Measurements from ENCODE around the gene PNN.
"Not testable (repeated sequence)": the region's sequence is repeated elsewhere in the genome, so short reads cannot be mapped to it uniquely, and the experiment has no call there.

Gene PNN

GRCh38 chr14:39140170-39140569 is 34.9 kb upstream of the PNN start:
- no peaks in the 10 kb centered on the region for H3K4me1 ChIP-seq (ENCODE audit: insufficient read depth, low read length, poor library complexity, severe bottlenecking)
- no peaks in the 10 kb centered on the region for H3K9me2 ChIP-seq (replicated peaks; ENCODE audit: low read depth, low read length)
- no peak overlapping the region for H3K4me2 ChIP-seq (ENCODE audit: low read depth, low read length, poor library complexity, severe bottlenecking)
- TF ChIP-seq EZH2phosphoT487 (IDR thresholded peaks at IDR 0.05; ENCODE audit: borderline replicate concordance) (no peak), CTCF (conservative IDR thresholded peaks at IDR 0.05; ENCODE audit: low read length) (no peak)
- no peaks in the 10 kb centered on the region for H3F3A ChIP-seq (ENCODE audit: low read depth)
- peaks cover 25% of the 10 kb centered on the region; the same call in 1 of the 2 replicates for H3K36me3 ChIP-seq (ENCODE audit: insufficient read depth, low read length)
- H3K4me3 ChIP-seq (ENCODE audit: low read length, poor library complexity, severe bottlenecking), result no peak overlapping the region
- no peak overlapping the region for H2AFZ ChIP-seq (ENCODE audit: low read length)
- H3K9ac ChIP-seq (ENCODE audit: low read depth, low read length, poor library complexity, severe bottlenecking), result no peak overlapping the region
- H3K9me3 ChIP-seq (ENCODE audit: insufficient read depth, low read depth, low read length), result peaks cover 3% of the 10 kb centered on the region; the same call in 1 of the 2 replicates
- H4K20me1 ChIP-seq (ENCODE audit: insufficient read depth, low read length, poor library complexity, severe bottlenecking), result no peaks in the 10 kb centered on the region
- no peaks in the 10 kb centered on the region for H3K79me2 ChIP-seq (ENCODE audit: insufficient read depth, low read length)
- no peaks in the 10 kb centered on the region for H3K27me3 ChIP-seq (ENCODE audit: insufficient read depth, low read length, poor library complexity, severe bottlenecking)

- H3K9me2 ChIP-seq (replicated peaks; ENCODE audit: low read depth, low read length); H4K20me1 ChIP-seq (ENCODE audit: insufficient read depth, low read length, poor library complexity, severe bottlenecking); H3F3A ChIP-seq (ENCODE audit: low read depth); H3K4me1 ChIP-seq (ENCODE audit: insufficient read depth, low read length, poor library complexity, severe bottlenecking); H3K79me2 ChIP-seq (ENCODE audit: insufficient read depth, low read length); H3K4me2 ChIP-seq (ENCODE audit: low read depth, low read length, poor library complexity, severe bottlenecking); H3K27me3 ChIP-seq (ENCODE audit: insufficient read depth, low read length, poor library complexity, severe bottlenecking); H3K9me3 ChIP-seq (ENCODE audit: insufficient read depth, low read depth, low read length); H3K4me3 ChIP-seq (ENCODE audit: low read length, poor library complexity, severe bottlenecking); H3K9ac ChIP-seq (ENCODE audit: low read depth, low read length, poor library complexity, severe bottlenecking); H2AFZ ChIP-seq (ENCODE audit: low read length): not testable (repeated sequence)
- H3K36me3 ChIP-seq (ENCODE audit: insufficient read depth, low read length), result peaks cover 17% of the 10 kb centered on the region; the same call in 1 of the 2 replicates
These were observed 33.4 kb upstream of the PNN start for GRCh38 chr14:39141623-39142022.

GRCh38 chr14:39143226-39143625 is 31.8 kb upstream of the PNN start:
- not testable (repeated sequence) for H3K4me3 ChIP-seq (ENCODE audit: low read length, poor library complexity, severe bottlenecking); H3K4me2 ChIP-seq (ENCODE audit: low read depth, low read length, poor library complexity, severe bottlenecking); H3K9me2 ChIP-seq (replicated peaks; ENCODE audit: low read depth, low read length); H3K4me1 ChIP-seq (ENCODE audit: insufficient read depth, low read length, poor library complexity, severe bottlenecking); H3K27me3 ChIP-seq (ENCODE audit: insufficient read depth, low read length, poor library complexity, severe bottlenecking); H3K9ac ChIP-seq (ENCODE audit: low read depth, low read length, poor library complexity, severe bottlenecking); H2AFZ ChIP-seq (ENCODE audit: low read length); H3K79me2 ChIP-seq (ENCODE audit: insufficient read depth, low read length); H4K20me1 ChIP-seq (ENCODE audit: insufficient read depth, low read length, poor library complexity, severe bottlenecking); H3K9me3 ChIP-seq (ENCODE audit: insufficient read depth, low read depth, low read length); H3F3A ChIP-seq (ENCODE audit: low read depth)
- H3K36me3 ChIP-seq (ENCODE audit: insufficient read depth, low read length), result peaks cover 15% of the 10 kb centered on the region; the same call in 1 of the 2 replicates

GRCh38 chr14:39145266-39145966 is 29.6 kb upstream of the PNN start:
- no peaks in the 10 kb centered on the region for H3K9me2 ChIP-seq (replicated peaks; ENCODE audit: low read depth, low read length)
- H4K20me1 ChIP-seq (ENCODE audit: insufficient read depth, low read length, poor library complexity, severe bottlenecking), result no peaks in the 10 kb centered on the region
- H3K9me3 ChIP-seq (ENCODE audit: insufficient read depth, low read depth, low read length), result peaks cover 3% of the 10 kb centered on the region; the same call in 1 of the 2 replicates
- no peak overlapping the region for H3K9ac ChIP-seq (ENCODE audit: low read depth, low read length, poor library complexity, severe bottlenecking)
- no peaks in the 10 kb centered on the region for H3K79me2 ChIP-seq (ENCODE audit: insufficient read depth, low read length)
- peaks cover 25% of the 10 kb centered on the region; the same call in 1 of the 2 replicates for H3K36me3 ChIP-seq (ENCODE audit: insufficient read depth, low read length)
- H3K27me3 ChIP-seq (ENCODE audit: insufficient read depth, low read length, poor library complexity, severe bottlenecking), result no peaks in the 10 kb centered on the region
- TF ChIP-seq EZH2phosphoT487 (IDR thresholded peaks at IDR 0.05; ENCODE audit: borderline replicate concordance), result no peak
- TF ChIP-seq CTCF (conservative IDR thresholded peaks at IDR 0.05; ENCODE audit: low read length), result no peak
- H3K4me1 ChIP-seq (ENCODE audit: insufficient read depth, low read length, poor library complexity, severe bottlenecking), result no peaks in the 10 kb centered on the region
- no peak overlapping the region for H2AFZ ChIP-seq (ENCODE audit: low read length)
- no peak overlapping the region for H3K4me3 ChIP-seq (ENCODE audit: low read length, poor library complexity, severe bottlenecking)
- no peaks in the 10 kb centered on the region for H3F3A ChIP-seq (ENCODE audit: low read depth)
- no peak overlapping the region for H3K4me2 ChIP-seq (ENCODE audit: low read depth, low read length, poor library complexity, severe bottlenecking)
